Left lung (tissue), 10 donors: ENCODE measurements around the gene CSRP1. TPM values are rescaled to one million over a fixed set of nuclear protein-coding genes. Genes with fewer than 3 reads are reported as not detected.

Experiments used
- ATAC-seq: fragments of 200-7000 bp; cut with Tn5 transposase; one replicate; pipeline ENCODE4 v1.9.1; 2020; ENCODE audit warnings: moderate library complexity
- DNase-seq, 4 donors: peaks; one replicate each; pipeline ENCODE4 v3.0.0-alpha.2; 2013 to 2020
- H3K27ac ChIP-seq, 2 donors: fragments of 200-600 bp; sonication (generic) in 1 of 2; one replicate each; pipeline versions ENCODE4 v1.5.0 to v1.8.0; 2020 to 2021
- H3K27me3 ChIP-seq, 2 donors: fragments of 200-600 bp; sonication (generic) in 1 of 2; one replicate each; pipeline versions ENCODE4 v1.5.0 to v1.8.0; 2020 to 2021
- H3K36me3 ChIP-seq, 2 donors: fragments of 200-600 bp; sonication (generic) in 1 of 2; one replicate each; pipeline versions ENCODE4 v1.5.0 to v1.8.0; 2020 to 2021
- H3K4me1 ChIP-seq, 2 donors: fragments of 200-600 bp; one replicate each; pipeline ENCODE4 v1.8.0; 2021
- H3K4me3 ChIP-seq, 2 donors: fragments of 200-600 bp; sonication (generic) in 1 of 2; one replicate each; pipeline versions ENCODE4 v1.5.0 to v1.8.0; 2020 to 2021; ENCODE audit warnings: mild to moderate bottlenecking in 1 of 2
- H3K9me3 ChIP-seq, 2 donors: fragments of 200-600 bp; sonication (generic) in 1 of 2; one replicate each; pipeline versions ENCODE4 v1.5.0 to v1.8.0; 2020 to 2021
- intact Hi-C, 2 donors: fragments of 100-400 bp; cut with DNase I; formaldehyde crosslinking; loops; one replicate each; pipeline versions ENCODE4 v1.11.2 to v1.14.2; 2022
- polyA plus RNA-seq, 6 donors: library from polyadenylated mRNA; unstranded; fragments of 120-200 nt; gene quantifications; one replicate each; pipeline ENCODE4 v1.2.1, GENCODE V29; 2013; ENCODE audit not compliant: insufficient read length in 6 of 6
- total RNA-seq, 2 donors: library from RNA; stranded (reverse); fragmentation: NEBNext Ultra II Directional; extraction: Animal tissue kit (Norgen Biotek cat#: 25700); gene quantifications; one replicate each; pipeline ENCODE4 v1.2.1, GENCODE V29; 2021
- TF ChIP-seq, protein P1 (sequence below), 2 donors: fragments of 200-600 bp; sonication (generic) in 1 of 2; IDR thresholded peaks; one replicate each; pipeline versions ENCODE4 v1.5.0 to v1.8.0; 2021; ENCODE audit warnings: antibody characterized with exemption in 2 of 2
- donor health status: DM: no; HTN: yes; CAD: no.
- donor health status: DM: no; HTN: no; CAD: no.

CSRP1 gene
- total and polyA plus RNA-seq, 8 donors: 215 to 360 (median 254) TPM

DNA sequence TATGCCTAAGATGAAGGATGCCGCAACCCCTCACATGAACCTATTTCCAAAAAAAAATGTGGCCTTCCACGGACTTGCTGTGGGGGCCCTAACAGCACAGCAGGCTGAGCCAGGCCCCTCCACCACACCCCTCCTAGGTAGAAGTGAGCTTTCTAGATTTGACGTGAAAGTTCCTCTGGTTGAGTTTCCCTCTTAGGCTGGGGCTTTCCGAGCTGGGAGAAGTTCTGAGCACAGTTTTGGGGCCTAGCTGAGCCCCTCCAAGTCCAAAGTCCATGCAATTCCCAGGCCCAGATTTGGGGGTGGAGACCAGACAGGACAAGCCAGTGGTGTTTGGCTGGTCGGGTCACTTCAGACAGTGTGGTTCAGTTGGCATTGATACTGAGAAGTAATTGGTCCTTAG lies 24.2 kb downstream of the CSRP1 start:
- Histone ChIP-seq H3K27me3 (peaks cover 0 to 12% of the 10 kb centered on the region in 2 donors), H3K4me3 (no peak overlapping the region), H3K4me1 (peaks cover 17 to 40% of the 10 kb centered on the region in 2 donors), H3K27ac (no peak overlapping the region), H3K9me3 (no peaks in the 10 kb centered on the region), H3K36me3 (peaks cover 0 to 52% of the 10 kb centered on the region in 2 donors)
- TF ChIP-seq, protein P1, sequence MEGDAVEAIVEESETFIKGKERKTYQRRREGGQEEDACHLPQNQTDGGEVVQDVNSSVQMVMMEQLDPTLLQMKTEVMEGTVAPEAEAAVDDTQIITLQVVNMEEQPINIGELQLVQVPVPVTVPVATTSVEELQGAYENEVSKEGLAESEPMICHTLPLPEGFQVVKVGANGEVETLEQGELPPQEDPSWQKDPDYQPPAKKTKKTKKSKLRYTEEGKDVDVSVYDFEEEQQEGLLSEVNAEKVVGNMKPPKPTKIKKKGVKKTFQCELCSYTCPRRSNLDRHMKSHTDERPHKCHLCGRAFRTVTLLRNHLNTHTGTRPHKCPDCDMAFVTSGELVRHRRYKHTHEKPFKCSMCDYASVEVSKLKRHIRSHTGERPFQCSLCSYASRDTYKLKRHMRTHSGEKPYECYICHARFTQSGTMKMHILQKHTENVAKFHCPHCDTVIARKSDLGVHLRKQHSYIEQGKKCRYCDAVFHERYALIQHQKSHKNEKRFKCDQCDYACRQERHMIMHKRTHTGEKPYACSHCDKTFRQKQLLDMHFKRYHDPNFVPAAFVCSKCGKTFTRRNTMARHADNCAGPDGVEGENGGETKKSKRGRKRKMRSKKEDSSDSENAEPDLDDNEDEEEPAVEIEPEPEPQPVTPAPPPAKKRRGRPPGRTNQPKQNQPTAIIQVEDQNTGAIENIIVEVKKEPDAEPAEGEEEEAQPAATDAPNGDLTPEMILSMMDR (IDR thresholded peaks at IDR 0.05): no peak
- ATAC-seq: no peak
- intact Hi-C loops: loop anchor here in 1 of 2 donors (5.0 kb wide), 1 partner anchor 35 kb away; no protein-coding TSS in a partner anchor
- no peak for DNase-seq

DNA sequence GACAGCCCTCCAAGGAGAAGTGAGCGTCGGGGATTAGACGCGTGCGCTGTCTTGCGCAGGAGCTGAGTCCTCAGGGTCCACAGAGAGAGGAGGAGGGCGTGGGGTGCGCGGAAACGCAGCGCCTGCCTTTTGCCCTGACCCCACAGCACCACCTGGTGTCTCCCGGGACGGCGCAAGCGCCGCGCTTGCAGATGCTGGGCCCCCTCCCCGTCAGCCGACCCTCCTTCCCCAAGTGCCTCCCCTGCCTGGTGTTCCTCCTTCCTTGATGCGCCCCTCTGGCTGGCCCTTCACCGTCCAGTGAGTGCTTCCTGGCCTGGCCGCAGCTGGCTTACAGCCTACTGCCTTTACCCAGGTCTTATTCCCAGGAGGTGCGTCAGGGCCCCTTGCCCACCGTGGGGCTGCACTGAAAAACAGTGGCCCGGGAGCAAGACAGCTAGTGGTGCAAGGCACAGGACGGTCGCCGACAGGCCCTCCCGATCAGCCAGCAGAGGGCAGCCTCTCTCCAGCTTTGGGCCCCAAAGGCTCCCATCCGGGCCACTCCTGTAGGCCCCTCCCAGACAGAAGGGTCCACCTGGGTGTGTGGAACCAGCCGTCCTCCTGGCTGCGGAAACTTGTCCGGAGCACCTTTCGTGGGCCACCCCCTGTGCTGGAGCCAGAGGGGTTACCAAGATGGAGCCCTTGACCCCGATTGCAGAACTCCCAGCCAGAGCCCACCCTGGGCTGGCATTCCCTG lies 25.0 kb downstream of the CSRP1 start:
- TF ChIP-seq, protein P1 (IDR thresholded peaks at IDR 0.05): peak; percentile 90 to 93
- ATAC-seq: peak; percentile 85
- no peak overlapping the region for H3K27ac ChIP-seq
- peak overlapping the region; percentile 9 to 43 for H3K4me3 ChIP-seq
- intact Hi-C loops: loop anchor here in 1 of 2 donors (5.0 kb wide), 1 partner anchor 35 kb away; no protein-coding TSS in a partner anchor
- peaks cover 0 to 44% of the 10 kb centered on the region in 2 donors for H3K36me3 ChIP-seq
- H3K9me3 ChIP-seq: no peaks in the 10 kb centered on the region
- peaks cover 0 to 12% of the 10 kb centered on the region in 2 donors for H3K27me3 ChIP-seq
- H3K4me1 ChIP-seq: peaks cover 17 to 40% of the 10 kb centered on the region in 2 donors
- peak; percentile 79 to 96 (median 88) for DNase-seq

DNA sequence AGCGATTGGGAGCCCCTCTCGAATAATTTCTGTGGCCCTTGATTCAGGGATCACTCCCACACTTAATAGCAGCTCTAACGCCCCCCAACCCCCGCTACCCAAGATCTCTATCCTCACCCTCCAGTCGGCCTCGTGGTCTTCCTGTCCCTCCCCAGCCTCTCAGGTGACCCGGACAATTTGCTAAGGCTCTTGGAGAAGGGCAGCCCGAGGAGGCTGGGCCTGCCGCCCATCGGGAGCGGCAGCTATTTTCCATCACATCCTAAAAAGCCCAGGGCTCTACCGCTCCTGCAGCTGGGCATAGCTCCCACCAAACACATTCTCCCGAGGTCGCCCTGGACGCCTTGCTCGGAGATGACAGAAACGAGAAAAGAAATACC lies 25.9 kb downstream of the CSRP1 start:
- intact Hi-C loops: loop anchor here in 1 of 2 donors (5.0 kb wide), 1 partner anchor 34 kb away; no protein-coding TSS in a partner anchor
- peak; percentile 6 for ATAC-seq
- H3K27ac ChIP-seq: peak overlapping the region in 1 of 2 donors; percentile 79

GRCh38 chr1:201480231-201481003 lies 26.5 kb downstream of the CSRP1 start:
- TF ChIP-seq, protein P1 (IDR thresholded peaks at IDR 0.05): no peak
- intact Hi-C loops: loop anchor here in 1 of 2 donors (5.0 kb wide), 1 partner anchor 33 kb away; no protein-coding TSS in a partner anchor

More for the DNA sequence above, 25.9 kb downstream of the CSRP1 start:
- Histone ChIP-seq H3K4me1 (peaks cover 21 to 39% of the 10 kb centered on the region in 2 donors), H3K27me3 (peaks cover 0 to 12% of the 10 kb centered on the region in 2 donors), H3K9me3 (no peaks in the 10 kb centered on the region), H3K36me3 (peaks cover 0 to 34% of the 10 kb centered on the region in 2 donors), H3K4me3 (peak overlapping the region; percentile 18 to 43)
- DNase-seq: no peak
- TF ChIP-seq, protein P1 (IDR thresholded peaks at IDR 0.05): no peak

More at GRCh38 chr1:201480231-201481003, 26.5 kb downstream of the CSRP1 start:
- DNase-seq: peak in 2 of 4 donors; percentile 92 to 97
- H3K27ac ChIP-seq: peak overlapping the region; percentile 78 to 79
- peak overlapping the region; percentile 18 to 43 for H3K4me3 ChIP-seq
- H3K4me1 ChIP-seq: peaks cover 21 to 36% of the 10 kb centered on the region in 2 donors
- peaks cover 0 to 12% of the 10 kb centered on the region in 2 donors for H3K27me3 ChIP-seq
- ATAC-seq: peak; percentile 82
- peaks cover 0 to 29% of the 10 kb centered on the region in 2 donors for H3K36me3 ChIP-seq
- no peaks in the 10 kb centered on the region for H3K9me3 ChIP-seq
